NCI-H2196 treated with DMSO at 0.1 percent for 48 hours (cell line): Measurements from ENCODE around the gene MED13.
"Not testable (repeated sequence)": the region's sequence is repeated elsewhere in the genome, so short reads cannot be mapped to it uniquely, and the experiment has no call there.

ENCODE experiments used
- DNase-seq: peaks from one replicate; lab custom pipeline; 2025; ENCODE audit not compliant: unreplicated experiment; lab: John Stamatoyannopoulos, UW

The MED13 gene

GRCh38 chr17:62090868-62091267, 25.8 kb upstream of the MED13 start:
- no peak for DNase-seq

- no peak for DNase-seq
Measured at GRCh38 chr17:62090021-62090824, 25.1 kb upstream of the MED13 start.

- DNase-seq: no peak
Measured at GRCh38 chr17:62089334-62089733, 24.3 kb upstream of the MED13 start.

- DNase-seq: no peak
Measured at GRCh38 chr17:62086737-62087136, 21.7 kb upstream of the MED13 start.

GRCh38 chr17:62085511-62086408, 20.7 kb upstream of the MED13 start:
- peak; percentile 22 for DNase-seq

- no peak for DNase-seq
Measured at GRCh38 chr17:62084585-62084984, 19.5 kb upstream of the MED13 start.

GRCh38 chr17:62083651-62084050, 18.6 kb upstream of the MED13 start:
- no peak for DNase-seq

GRCh38 chr17:62080647-62081046, 15.6 kb upstream of the MED13 start:
- no peak for DNase-seq

GRCh38 chr17:62078009-62078408, 12.9 kb upstream of the MED13 start:
- no peak for DNase-seq

GRCh38 chr17:62076864-62077788, 12.0 kb upstream of the MED13 start:
- DNase-seq: no peak

- no peak for DNase-seq
Measured at GRCh38 chr17:62075308-62075815, 10.3 kb upstream of the MED13 start.

GRCh38 chr17:62073993-62074392, 8.9 kb upstream of the MED13 start:
- DNase-seq: no peak

GRCh38 chr17:62072855-62073254, 7.8 kb upstream of the MED13 start:
- DNase-seq: not testable (repeated sequence)

GRCh38 chr17:62070900-62071299, 5.8 kb upstream of the MED13 start:
- DNase-seq: no peak

- DNase-seq: no peak
Measured at GRCh38 chr17:62067165-62068145, 2.4 kb upstream of the MED13 start.

GRCh38 chr17:62065611-62066468, 762 bp upstream of the MED13 start:
- peak; percentile 96 for DNase-seq

GRCh38 chr17:62064029-62064790, 868 bp downstream of the MED13 start:
- no peak for DNase-seq

GRCh38 chr17:62062944-62063343, 2.1 kb downstream of the MED13 start:
- DNase-seq: no peak
